Astrocyte (in vitro differentiated cells and primary cell): ENCODE data around the gene OGT. TPM values are rescaled to one million over a fixed set of nuclear protein-coding genes. Genes with fewer than 3 reads are reported as not detected.

Experiments
- DNase-seq: peaks from one replicate; pipeline ENCODE4 v3.0.0-alpha.2; 2010; ENCODE audit warnings: low read depth
- FAIRE-seq: peaks from 2 replicates; lab custom pipeline; 2011; peaks lifted over from hg19 to GRCh38; lab: Jason Lieb, UNC
- H2AFZ ChIP-seq: 2 replicates; pipeline ENCODE4 v1.6.0; 2012; ENCODE audit warnings: low read depth, low read length, inconsistent platforms
- H3K27ac ChIP-seq: 2 replicates; pipeline ENCODE4 v1.5.1; 2011; ENCODE audit warnings: low read depth, low read length, inconsistent platforms
- H3K27me3 ChIP-seq: 2 replicates; pipeline ENCODE4 v1.6.0; 2011; ENCODE audit warnings: low read length, inconsistent platforms; ENCODE audit not compliant: insufficient read depth
- H3K36me3 ChIP-seq: 2 replicates; pipeline ENCODE4 v1.5.1; 2011; ENCODE audit warnings: low read length, inconsistent platforms; ENCODE audit not compliant: insufficient read depth
- H3K4me1 ChIP-seq: 2 replicates; pipeline ENCODE4 v1.5.1; 2011; ENCODE audit warnings: low read length, inconsistent platforms; ENCODE audit not compliant: insufficient read depth
- H3K4me2 ChIP-seq: 2 replicates; pipeline ENCODE4 v1.6.0; 2012; ENCODE audit warnings: low read length, inconsistent platforms
- H3K4me3 ChIP-seq: 2 replicates; pipeline ENCODE4 v1.5.1; 2011; ENCODE audit warnings: low read depth, mild to moderate bottlenecking, low read length, inconsistent platforms; ENCODE audit not compliant: insufficient read depth
- H3K79me2 ChIP-seq: 2 replicates; pipeline ENCODE4 v1.6.0; 2012; ENCODE audit warnings: mild to moderate bottlenecking, low read length, inconsistent platforms; ENCODE audit not compliant: insufficient read depth
- H3K9ac ChIP-seq: 2 replicates; pipeline ENCODE4 v1.6.0; 2012; ENCODE audit warnings: mild to moderate bottlenecking, low read length, inconsistent platforms
- H3K9me3 ChIP-seq: 2 replicates; pipeline ENCODE4 v1.5.1; 2012; ENCODE audit warnings: low read depth, mild to moderate bottlenecking, low read length, inconsistent platforms; ENCODE audit not compliant: insufficient read depth
- H4K20me1 ChIP-seq: 2 replicates; pipeline ENCODE4 v1.6.0; 2012; ENCODE audit warnings: low read length, inconsistent platforms; ENCODE audit not compliant: insufficient read depth
- H3K27ac Mint-ChIP-seq: one replicate; pipeline ENCODE4 v1.8.0; 2021; ENCODE audit warnings: mild to moderate bottlenecking, mixed read lengths; ENCODE audit not compliant: unreplicated experiment
- H3K27me3 Mint-ChIP-seq: one replicate; pipeline ENCODE4 v1.8.0; 2021; ENCODE audit warnings: low read depth, mixed read lengths; ENCODE audit not compliant: unreplicated experiment
- H3K36me3 Mint-ChIP-seq: one replicate; pipeline ENCODE4 v1.8.0; 2021; ENCODE audit warnings: low read depth, mixed read lengths; ENCODE audit not compliant: unreplicated experiment
- H3K4me1 Mint-ChIP-seq: one replicate; pipeline ENCODE4 v1.8.0; 2021; ENCODE audit warnings: low read depth, mixed read lengths; ENCODE audit not compliant: unreplicated experiment
- H3K4me3 Mint-ChIP-seq: one replicate; pipeline ENCODE4 v1.8.0; 2021; ENCODE audit warnings: mild to moderate bottlenecking, moderate library complexity, mixed read lengths; ENCODE audit not compliant: unreplicated experiment
- H3K9me3 Mint-ChIP-seq: one replicate; pipeline ENCODE4 v1.8.0; 2021; ENCODE audit warnings: mild to moderate bottlenecking, mixed read lengths; ENCODE audit not compliant: unreplicated experiment
- EZH2 ChIP-seq: IDR thresholded peaks from 2 replicates; pipeline ENCODE4 v1.6.1; 2012; ENCODE audit warnings: mild to moderate bottlenecking, low read length, inconsistent platforms; ENCODE audit not compliant: insufficient read depth
- total RNA-seq: library from RNA; stranded (reverse); gene quantifications from 2 replicates; pipeline ENCODE4 v1.2.1, GENCODE V29; 2021
- TF ChIP-seq, protein P1 (sequence below): IDR thresholded peaks from 2 replicates; pipeline ENCODE4 v1.5.1; 2011; ENCODE audit warnings: low read depth, mild to moderate bottlenecking, inconsistent platforms, low read length, moderate library complexity; ENCODE audit not compliant: insufficient read depth

OGT gene
- total RNA-seq, 1 donor from 2014 or later, result 139 TPM

DNA sequence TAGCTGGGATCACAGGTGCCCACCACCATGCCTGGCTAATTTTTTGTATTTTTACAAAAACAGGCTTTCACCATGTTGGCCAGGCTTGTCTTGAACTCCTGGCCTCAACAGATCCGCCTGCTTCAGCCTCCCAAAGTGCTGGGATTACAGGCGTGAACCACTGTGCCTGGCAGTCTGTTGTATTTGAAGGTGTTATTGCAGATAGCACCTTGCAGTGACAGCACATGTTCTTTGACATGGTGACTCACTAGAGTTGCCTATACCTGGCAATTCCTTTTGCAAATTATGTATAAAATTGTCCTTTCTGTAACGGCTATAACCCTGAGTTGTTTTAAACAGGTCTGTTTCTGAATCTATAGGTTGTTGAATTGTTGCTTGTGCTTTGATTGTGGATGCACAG lies 7.9 kb downstream of the OGT start:
- FAIRE-seq, result no peak
- Histone ChIP-seq H3K4me2 (peak overlapping the region; percentile 55), H3K4me3 (no peak overlapping the region), H3K27me3 (no peaks in the 10 kb centered on the region), H2AFZ (no peak overlapping the region), H4K20me1 (peaks cover 70% of the 10 kb centered on the region), H3K9ac (peak overlapping the region; percentile 63), H3K27ac (peak overlapping the region; percentile 78), H3K9me3 (no peaks in the 10 kb centered on the region), H3K4me1 (peaks cover 25% of the 10 kb centered on the region), H3K36me3 (peaks cover 15% of the 10 kb centered on the region), H3K79me2 (peaks cover 97% of the 10 kb centered on the region)
- no peak for TF ChIP-seq EZH2
- TF ChIP-seq, protein P1, sequence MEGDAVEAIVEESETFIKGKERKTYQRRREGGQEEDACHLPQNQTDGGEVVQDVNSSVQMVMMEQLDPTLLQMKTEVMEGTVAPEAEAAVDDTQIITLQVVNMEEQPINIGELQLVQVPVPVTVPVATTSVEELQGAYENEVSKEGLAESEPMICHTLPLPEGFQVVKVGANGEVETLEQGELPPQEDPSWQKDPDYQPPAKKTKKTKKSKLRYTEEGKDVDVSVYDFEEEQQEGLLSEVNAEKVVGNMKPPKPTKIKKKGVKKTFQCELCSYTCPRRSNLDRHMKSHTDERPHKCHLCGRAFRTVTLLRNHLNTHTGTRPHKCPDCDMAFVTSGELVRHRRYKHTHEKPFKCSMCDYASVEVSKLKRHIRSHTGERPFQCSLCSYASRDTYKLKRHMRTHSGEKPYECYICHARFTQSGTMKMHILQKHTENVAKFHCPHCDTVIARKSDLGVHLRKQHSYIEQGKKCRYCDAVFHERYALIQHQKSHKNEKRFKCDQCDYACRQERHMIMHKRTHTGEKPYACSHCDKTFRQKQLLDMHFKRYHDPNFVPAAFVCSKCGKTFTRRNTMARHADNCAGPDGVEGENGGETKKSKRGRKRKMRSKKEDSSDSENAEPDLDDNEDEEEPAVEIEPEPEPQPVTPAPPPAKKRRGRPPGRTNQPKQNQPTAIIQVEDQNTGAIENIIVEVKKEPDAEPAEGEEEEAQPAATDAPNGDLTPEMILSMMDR, result no peak
- Mint-ChIP-seq H3K4me3 (peak overlapping the region; percentile 34), H3K27me3 (no peaks in the 10 kb centered on the region), H3K4me1 (peaks cover 37% of the 10 kb centered on the region), H3K9me3 (no peaks in the 10 kb centered on the region), H3K36me3 (no peaks in the 10 kb centered on the region), H3K27ac (peak overlapping the region; percentile 93)
- no peak for DNase-seq

DNA sequence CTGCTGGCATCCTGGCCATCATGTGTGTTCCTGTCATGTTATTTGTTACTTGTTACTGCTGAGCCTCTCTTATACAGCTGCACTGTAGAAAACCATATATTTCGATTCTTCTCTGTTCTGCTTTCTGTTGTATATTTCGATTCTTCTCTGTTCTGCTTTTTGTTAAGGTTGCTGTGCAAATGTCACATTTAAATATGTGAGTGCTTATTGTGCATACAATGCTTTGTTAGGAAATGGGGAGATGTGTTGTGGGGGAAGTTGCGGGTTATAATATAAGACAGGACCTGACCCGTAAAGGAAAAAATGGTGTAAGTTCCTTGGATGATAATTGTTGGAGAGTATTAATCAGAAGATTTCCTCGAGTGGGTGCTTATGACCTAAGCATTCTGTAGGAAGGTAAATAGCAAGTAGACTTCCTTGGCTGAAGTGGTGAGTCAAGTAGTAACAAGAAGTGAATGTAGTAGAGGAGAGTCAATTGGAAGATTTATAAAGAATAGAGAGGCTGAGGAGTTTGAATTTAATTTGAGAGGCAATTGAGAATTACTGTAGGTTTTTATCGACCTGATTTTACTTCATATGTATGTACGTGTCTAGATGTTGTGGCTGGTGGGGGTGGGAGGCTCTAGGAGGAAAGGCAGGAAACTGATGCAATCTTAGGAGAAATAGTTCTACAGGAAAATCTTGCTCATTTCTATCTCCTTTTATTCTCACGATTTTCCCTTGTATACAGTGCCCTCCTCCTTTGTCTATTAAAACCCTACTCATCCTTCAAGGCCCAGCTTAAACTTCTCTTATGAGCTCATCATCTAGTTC lies 8.5 kb downstream of the OGT start:
- peak; percentile 88 for FAIRE-seq
- DNase-seq, result peak; percentile 53
- H3K4me2 ChIP-seq, result peak overlapping the region; percentile 55
- H3K4me3 Mint-ChIP-seq, result peak overlapping the region; percentile 54
- no peaks in the 10 kb centered on the region for H3K9me3 Mint-ChIP-seq
- H3K9me3 ChIP-seq, result no peaks in the 10 kb centered on the region
- no peaks in the 10 kb centered on the region for H3K27me3 Mint-ChIP-seq
- H3K36me3 ChIP-seq, result peaks cover 18% of the 10 kb centered on the region
- H3K4me1 Mint-ChIP-seq, result peaks cover 37% of the 10 kb centered on the region
- no peak for TF ChIP-seq EZH2
- TF ChIP-seq, protein P1, result no peak
- peaks cover 21% of the 10 kb centered on the region for H3K4me1 ChIP-seq
- H3K27ac ChIP-seq, result peak overlapping the region; percentile 78
- H3K36me3 Mint-ChIP-seq, result peaks cover 2% of the 10 kb centered on the region
- peaks cover 97% of the 10 kb centered on the region for H3K79me2 ChIP-seq
- peak overlapping the region; percentile 93 for H3K27ac Mint-ChIP-seq
- peak overlapping the region; percentile 63 for H3K9ac ChIP-seq
- no peaks in the 10 kb centered on the region for H3K27me3 ChIP-seq
- no peak overlapping the region for H3K4me3 ChIP-seq
- peaks cover 69% of the 10 kb centered on the region for H4K20me1 ChIP-seq
- no peak overlapping the region for H2AFZ ChIP-seq

DNA sequence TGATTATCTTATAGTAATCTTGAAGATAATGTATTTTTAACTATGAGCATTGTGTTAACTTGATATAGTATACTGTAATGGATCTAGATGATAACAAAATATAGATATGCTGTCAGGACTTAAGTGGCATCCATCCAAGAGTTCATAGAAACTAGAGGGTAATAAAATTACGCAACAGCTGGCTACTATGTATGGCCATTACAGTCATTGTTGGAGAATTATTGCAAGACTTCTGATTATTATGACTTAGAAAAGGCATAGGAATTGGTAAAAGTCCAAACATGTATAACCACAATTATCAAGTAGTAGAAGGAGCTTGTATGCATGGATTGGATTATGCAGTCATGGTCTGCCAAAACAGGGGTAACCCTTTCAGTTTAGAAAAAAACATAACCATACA lies 9.5 kb downstream of the OGT start:
- DNase-seq, result peak; percentile 51
- Mint-ChIP-seq H3K4me1 (peaks cover 33% of the 10 kb centered on the region), H3K27ac (peak overlapping the region; percentile 93), H3K9me3 (no peaks in the 10 kb centered on the region), H3K36me3 (peaks cover 2% of the 10 kb centered on the region), H3K4me3 (peak overlapping the region; percentile 8), H3K27me3 (no peaks in the 10 kb centered on the region)
- peak overlapping the region; percentile 63 for H3K9ac ChIP-seq
- peaks cover 26% of the 10 kb centered on the region for H3K36me3 ChIP-seq
- H2AFZ ChIP-seq, result no peak overlapping the region
- H3K4me3 ChIP-seq, result no peak overlapping the region
- H3K4me2 ChIP-seq, result peak overlapping the region; percentile 55
- H3K27me3 ChIP-seq, result no peaks in the 10 kb centered on the region
- H3K79me2 ChIP-seq, result peaks cover 97% of the 10 kb centered on the region
- no peak for TF ChIP-seq EZH2
- TF ChIP-seq, protein P1, result no peak
- H3K27ac ChIP-seq, result peak overlapping the region; percentile 78
- peaks cover 71% of the 10 kb centered on the region for H4K20me1 ChIP-seq
- peaks cover 21% of the 10 kb centered on the region for H3K4me1 ChIP-seq
- H3K9me3 ChIP-seq, result no peaks in the 10 kb centered on the region
- FAIRE-seq, result peak; percentile 29
